H7 (cell line): ENCODE measurements around the gene RANBP1. TPM values are rescaled to one million over a fixed set of nuclear protein-coding genes. Genes with fewer than 3 reads are reported as not detected.
"Not testable (repeated sequence)": the region's sequence is repeated elsewhere in the genome, so short reads cannot be mapped to it uniquely, and the experiment has no call there.

ENCODE experiments used
- DNase-seq: peaks from one replicate; pipeline ENCODE4 v3.0.0; 2012
- H3K27me3 ChIP-seq: 2 replicates; pipeline ENCODE4 v1.6.0; 2011; ENCODE audit warnings: mild to moderate bottlenecking, low read length; ENCODE audit not compliant: control insufficient read depth, insufficient read depth
- H3K36me3 ChIP-seq: replicated peaks from 2 replicates; pipeline ENCODE4 v1.5.1; 2011; ENCODE audit warnings: low read length; ENCODE audit not compliant: control insufficient read depth, insufficient read depth
- H3K4me3 ChIP-seq: 2 replicates; pipeline ENCODE4 v1.5.1; 2011; ENCODE audit warnings: low read depth, mild to moderate bottlenecking, control low read depth, low read length, moderate library complexity; ENCODE audit not compliant: insufficient read depth
- total RNA-seq: library from RNA; depleted of rRNA; stranded (reverse); fragments of >200 nt; shearing (Covaris generic); gene quantifications from 2 replicates; pipeline ENCODE4 v1.2.3, GENCODE V29; 2014

Gene RANBP1
- total RNA-seq, 1 experiment from 2014 or later: 664 TPM

DNA sequence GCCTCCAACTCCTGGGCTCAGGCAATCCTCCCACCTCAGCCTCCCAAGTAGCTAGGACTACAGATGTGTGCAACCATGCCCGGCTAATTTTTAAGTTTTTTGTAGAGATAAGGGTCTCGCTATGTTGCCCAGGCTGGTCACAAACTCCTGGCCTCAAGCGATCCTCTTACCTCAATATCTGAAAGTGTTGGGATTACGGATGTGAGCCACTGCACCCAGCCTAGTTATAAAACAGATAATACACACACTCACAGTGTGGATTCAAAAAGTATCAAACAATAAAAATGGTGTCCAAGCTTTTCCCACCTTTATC lies 35.3 kb downstream of the RANBP1 start:
- H3K27me3 ChIP-seq: no peaks in the 10 kb centered on the region
- DNase-seq: no peak
- no peak overlapping the region for H3K4me3 ChIP-seq
- H3K36me3 ChIP-seq: no peaks in the 10 kb centered on the region

DNA sequence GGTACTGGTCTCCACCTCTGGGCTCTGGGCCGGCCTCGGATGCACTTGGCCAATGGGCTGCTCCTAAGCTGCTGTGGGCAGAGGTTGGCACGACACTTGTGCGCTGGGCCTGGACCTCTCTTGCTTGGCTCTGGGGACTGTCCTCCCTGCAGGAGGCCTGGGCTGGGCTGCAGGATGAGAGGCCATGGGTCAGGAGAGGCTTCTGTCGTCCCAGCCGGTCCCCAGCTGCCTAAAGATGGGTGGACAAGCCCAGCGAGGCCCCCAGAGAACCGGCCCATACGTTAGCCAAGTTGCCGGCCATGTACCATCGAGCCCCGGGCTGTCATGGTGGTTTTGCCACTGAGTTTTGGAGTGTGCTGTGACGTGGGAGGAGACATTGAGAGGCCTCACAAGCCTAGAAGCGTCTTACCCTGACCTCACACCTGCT lies 36.6 kb downstream of the RANBP1 start:
- Histone ChIP-seq H3K4me3 (no peak overlapping the region), H3K36me3 (no peaks in the 10 kb centered on the region), H3K27me3 (no peaks in the 10 kb centered on the region)
- DNase-seq: no peak

DNA sequence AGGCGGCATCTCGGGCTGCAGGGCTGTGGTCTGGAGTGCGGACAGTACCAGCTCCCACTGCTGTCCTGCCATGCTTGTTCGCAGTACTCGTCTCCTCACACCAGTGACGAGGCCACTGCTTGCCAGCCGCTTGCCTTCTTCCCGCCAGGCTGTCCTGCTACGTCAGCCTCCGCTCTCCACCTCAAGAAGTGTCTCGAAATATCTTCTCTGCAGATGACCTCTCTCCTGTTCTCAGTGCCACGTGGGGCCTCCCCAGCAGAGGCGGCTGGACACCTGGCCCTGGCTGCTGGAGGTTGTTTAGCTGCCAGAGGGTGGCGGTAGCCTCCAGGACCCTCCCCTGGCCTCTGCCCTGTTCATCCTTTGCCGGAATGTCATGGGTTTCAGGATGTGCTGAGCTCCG lies 38.0 kb downstream of the RANBP1 start:
- Histone ChIP-seq H3K27me3 (no peaks in the 10 kb centered on the region), H3K4me3 (no peak overlapping the region), H3K36me3 (no peaks in the 10 kb centered on the region)
- DNase-seq: peak; percentile 86

DNA sequence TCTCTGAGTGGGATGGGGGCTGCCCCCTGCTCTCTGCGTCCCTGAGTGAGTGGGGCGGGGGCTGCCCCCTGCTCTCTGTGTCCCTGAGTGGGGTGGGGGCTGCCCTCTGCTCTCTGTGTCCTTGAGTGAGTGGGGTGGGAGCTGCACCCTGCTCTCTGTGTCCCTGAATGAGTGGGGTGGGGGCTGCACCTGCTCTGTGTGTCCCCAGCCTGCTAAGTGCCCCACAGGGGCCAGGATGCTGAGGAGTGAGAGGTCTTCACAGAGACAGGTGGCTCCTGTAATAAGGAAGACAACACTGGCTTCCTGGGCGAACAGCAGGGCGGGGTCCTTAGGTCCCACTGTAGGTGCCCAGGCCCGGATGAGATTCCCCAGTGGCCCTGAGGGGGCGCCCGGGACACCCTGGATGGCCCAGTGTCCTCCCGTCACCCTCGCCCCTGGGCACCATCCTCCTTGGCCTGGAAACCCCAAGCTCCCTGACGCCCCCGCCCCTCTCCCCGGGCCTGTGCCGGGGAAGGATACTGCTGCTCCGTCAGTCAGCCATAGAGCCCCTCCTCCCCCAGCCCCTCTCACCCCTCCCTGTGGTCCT lies 38.8 kb downstream of the RANBP1 start:
- DNase-seq: peak; percentile 83

DNA sequence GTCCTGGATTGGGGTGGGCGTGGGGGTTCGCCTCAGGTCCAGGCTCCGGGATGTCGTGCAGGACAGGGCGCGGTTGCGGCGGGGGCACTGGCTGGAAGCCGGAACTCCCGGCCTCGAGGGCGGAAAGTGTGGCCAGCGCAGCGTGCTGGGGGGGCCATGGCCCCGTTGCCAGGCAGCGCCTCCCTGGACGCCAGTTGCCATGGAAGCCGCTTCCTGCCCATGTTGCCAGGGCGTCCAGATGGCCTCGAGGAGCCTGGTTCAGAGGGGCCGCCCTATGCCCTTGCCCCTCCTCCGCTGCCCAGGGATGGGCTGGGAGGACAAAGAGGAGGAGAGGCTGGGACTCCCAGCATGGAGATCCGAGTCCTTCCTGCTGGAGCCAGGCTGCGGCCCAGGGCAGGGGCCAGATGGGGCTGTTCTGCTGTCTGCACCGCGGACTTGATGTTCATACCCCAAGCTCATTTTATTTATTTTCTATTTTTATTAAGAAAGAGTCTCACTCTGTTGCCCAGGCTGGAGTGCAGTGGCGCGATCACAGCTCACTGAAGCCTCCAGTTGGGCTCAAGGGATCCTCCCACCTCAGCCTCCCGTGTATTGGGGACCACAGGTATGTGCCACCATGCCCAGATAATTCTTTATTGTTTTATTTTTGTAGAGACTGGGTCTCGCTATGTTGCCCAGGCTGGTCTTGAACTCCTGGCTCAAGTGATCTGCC lies 39.6 kb downstream of the RANBP1 start:
- DNase-seq: no peak
- H3K36me3 ChIP-seq: no peaks in the 10 kb centered on the region
- no peak overlapping the region for H3K4me3 ChIP-seq
- no peaks in the 10 kb centered on the region for H3K27me3 ChIP-seq

More for the DNA sequence above, 38.8 kb downstream of the RANBP1 start:
- Histone ChIP-seq H3K4me3 (no peak overlapping the region), H3K36me3 (no peaks in the 10 kb centered on the region), H3K27me3 (no peaks in the 10 kb centered on the region)

DNA sequence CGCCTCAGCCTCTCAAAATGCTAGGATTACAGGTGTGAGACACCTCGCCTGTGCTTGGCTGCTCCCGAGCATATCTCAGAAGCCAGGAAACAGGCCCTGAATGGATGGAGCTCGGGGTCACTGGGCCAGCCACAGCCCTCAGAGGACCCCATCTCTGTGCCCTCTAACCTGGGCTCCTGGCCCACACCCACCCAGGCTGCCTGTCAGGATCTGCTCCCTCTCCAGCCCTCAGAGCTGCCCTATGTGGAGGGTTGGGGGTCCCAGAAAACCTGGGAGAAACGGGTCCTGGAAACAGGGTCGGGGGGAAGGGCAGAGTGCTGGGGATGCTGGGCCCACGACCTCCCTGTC lies 40.1 kb downstream of the RANBP1 start:
- Histone ChIP-seq H3K27me3 (no peaks in the 10 kb centered on the region), H3K36me3 (no peaks in the 10 kb centered on the region), H3K4me3 (no peak overlapping the region)
- no peak for DNase-seq

DNA sequence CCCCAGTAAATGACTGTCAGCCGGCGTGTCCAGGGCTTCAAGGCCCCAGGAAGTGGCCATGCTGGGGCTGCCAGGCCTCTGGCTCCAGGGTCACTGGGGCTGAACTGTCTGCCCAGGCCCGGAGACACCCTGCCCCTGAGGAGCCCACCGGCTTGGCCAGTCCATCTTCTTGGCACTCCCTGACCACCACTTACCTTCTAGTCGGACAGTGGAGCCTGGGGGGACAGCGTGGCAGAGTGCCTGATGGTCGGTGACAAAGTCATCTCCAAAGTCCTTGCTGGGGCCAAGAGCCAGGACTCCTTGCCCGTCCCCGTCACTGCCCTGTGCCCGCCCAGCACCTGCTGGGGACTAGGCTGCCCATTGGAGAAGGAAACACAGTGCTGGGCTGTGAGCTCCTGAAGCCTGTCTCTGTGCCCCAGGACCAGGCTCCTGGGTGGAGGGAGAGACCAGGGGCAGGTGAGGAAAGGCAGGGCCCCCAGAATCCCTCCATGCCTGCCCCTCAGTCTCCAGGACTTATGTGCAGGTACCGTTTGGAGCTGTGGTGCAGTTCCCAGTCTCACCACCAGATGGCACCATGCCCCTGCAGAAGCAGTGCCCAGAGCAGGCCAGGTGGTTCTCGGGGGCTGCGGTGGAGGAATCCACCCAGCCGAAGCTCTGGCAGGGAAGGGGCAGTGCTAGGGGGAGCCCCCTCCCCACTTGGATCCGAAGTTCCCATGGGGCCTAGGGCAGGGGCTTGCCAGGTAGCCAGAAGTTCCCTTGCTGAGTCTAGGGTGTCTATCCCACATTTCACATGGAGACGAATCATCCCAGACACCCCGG lies 40.9 kb downstream of the RANBP1 start:
- Histone ChIP-seq H3K4me3 (no peak overlapping the region), H3K36me3 (no peaks in the 10 kb centered on the region), H3K27me3 (no peaks in the 10 kb centered on the region)
- peak; percentile 98 for DNase-seq

DNA sequence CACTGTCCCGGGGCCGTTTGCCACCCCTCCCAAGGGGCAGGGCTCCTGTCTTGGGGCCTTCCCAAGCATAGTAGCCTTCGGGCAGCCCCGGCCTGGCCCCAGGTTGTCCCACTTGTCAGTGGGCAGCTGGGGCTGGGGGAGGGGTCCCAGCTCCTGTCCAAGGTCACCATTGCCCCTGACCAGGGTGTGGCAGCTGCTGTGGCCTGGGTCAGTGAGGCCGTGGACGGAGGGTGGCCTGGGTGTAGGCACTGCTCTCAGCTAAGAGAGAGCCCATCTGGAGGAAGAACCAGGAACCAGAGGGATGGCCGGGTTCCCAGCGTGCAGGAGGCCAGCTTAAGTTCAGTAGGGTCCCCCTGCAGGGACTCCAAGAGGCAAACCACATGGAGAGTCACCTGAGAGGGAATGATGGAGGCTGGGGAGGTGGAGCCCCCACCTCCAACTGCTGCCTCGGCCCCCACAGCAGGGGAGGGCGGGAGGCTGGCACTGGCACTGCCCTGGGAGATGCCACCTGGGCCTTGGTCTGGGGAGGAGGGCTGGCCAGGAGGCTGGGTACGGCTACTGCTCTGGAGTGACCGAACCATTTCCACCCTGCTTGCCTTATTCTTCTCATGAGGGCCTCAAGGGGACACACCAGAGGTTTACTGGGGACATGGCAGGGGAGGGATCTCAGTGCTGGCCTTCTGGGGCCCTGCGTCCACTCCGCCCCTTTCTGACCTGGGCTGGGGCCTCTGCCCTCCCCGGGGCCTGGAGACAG lies 41.7 kb downstream of the RANBP1 start:
- DNase-seq: no peak
- H3K36me3 ChIP-seq: no peaks in the 10 kb centered on the region
- no peak overlapping the region for H3K4me3 ChIP-seq
- no peaks in the 10 kb centered on the region for H3K27me3 ChIP-seq

DNA sequence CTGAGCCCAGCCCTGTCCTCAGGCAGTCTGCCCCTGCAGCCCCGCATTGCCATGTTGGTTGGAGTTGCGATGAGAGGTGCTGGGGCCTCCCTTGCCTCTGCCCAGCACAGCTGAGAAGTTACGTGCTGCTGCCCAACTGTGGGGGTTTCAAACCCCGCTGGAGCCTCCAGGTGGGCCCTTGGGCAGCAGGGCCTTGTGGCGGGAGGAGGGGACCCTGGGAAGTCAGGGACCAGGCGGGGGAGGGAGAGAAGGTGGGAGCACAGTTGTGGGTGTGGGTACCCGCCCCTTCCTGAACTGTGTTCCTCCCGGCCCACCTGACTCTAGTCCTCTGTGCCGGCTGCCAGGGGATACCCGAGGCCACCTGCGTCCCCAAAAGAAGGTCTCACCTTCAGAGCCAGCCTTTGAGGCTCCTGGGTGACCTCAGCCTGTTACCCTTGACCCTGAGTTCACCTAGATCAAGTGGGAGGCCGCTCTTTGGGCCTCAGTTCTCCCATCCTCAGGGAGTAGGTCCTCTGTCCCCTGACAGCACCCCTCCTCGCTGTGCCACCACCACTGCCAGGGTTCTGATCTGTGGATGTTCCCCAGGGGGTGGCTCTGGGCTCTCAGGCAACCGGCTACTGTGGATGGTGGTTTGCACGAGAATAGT lies 42.6 kb downstream of the RANBP1 start:
- Histone ChIP-seq H3K4me3 (no peak overlapping the region), H3K36me3 (no peaks in the 10 kb centered on the region), H3K27me3 (no peaks in the 10 kb centered on the region)
- no peak for DNase-seq

DNA sequence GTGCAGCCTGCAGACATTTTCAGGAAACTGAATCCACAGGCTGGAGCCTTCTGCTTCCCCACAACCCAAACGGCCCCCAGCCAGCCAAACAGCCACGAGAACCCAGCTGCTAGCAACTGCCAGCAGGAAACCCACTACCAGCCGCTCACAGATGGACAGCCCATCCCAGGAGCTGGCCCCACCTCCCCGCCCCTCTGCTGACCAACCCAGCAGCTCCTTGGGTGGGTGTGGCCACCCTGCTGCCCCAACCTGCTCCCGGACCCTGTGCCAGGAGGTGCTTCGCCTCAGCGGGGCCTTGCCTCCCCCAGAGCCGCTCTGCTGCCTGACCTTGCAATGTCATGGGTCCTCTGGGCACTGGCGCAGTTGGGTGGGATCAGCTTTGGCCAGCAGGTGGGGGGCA lies 43.2 kb downstream of the RANBP1 start:
- Histone ChIP-seq H3K36me3 (no peaks in the 10 kb centered on the region), H3K4me3 (no peak overlapping the region), H3K27me3 (no peaks in the 10 kb centered on the region)
- DNase-seq: peak; percentile 92

DNA sequence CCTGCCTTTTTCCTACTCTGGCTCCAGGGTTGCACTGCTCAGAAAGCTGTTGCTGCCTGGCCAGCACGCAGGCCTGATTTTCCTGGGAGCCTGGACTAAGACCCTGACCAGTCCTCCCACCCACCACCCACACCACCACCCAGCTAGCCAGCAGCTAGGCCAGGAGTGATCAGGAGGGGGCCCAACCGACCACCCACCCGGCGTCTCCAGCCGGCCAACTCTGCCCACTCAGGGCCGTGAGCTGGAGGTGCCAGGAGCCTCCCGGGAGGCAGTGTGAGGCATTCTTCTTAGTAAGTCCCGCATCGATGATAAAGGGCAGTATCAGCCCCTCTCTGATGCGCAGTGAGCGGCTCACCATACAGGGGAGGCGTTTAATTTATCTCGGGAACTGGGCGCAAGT lies 43.6 kb downstream of the RANBP1 start:
- not testable (repeated sequence) for H3K27me3 ChIP-seq, DNase-seq, H3K36me3 ChIP-seq, H3K4me3 ChIP-seq

DNA sequence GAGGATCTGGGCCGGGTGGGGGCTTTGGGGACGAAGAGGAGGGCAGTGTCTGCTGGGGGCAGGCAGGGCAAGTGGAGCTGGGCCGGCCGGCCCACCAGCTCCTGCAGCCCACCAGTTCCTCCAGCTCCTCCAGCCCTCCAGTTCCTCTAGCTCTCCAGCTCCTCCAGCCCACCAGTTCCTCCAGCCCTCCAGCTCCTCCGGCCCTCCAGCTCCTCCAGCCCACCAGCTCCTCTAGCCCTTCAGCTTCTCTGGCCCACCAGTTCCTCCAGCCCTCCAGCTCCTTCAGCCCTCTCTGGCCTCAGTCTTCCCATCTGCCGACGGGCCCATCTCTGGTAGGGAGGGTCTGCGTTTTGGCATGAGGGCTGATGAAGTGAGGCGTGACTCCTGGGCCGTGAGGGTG lies 44.1 kb downstream of the RANBP1 start:
- Histone ChIP-seq H3K27me3 (no peaks in the 10 kb centered on the region), H3K4me3 (no peak overlapping the region), H3K36me3 (no peaks in the 10 kb centered on the region)
- DNase-seq: no peak

DNA sequence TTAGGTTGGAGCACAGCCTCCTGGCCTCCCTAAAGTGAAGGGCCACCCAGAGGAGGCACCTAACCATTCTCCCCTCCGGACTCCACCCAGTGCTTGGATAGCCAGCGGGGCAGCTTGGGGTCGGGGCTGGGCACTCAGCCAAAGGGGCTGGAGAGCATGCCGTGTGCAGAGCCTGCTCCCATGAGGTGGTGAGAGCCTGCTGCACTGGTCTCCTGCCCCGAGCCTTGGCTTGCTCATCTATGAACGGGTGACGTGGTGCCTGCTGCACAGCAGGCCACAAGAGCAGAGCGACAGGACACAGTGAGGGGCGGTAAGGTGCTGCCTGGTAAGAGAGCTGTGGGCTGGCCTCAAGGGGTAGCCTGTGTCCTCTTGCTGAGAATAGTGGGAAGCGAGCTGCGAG lies 49.0 kb downstream of the RANBP1 start:
- Histone ChIP-seq H3K36me3 (no peaks in the 10 kb centered on the region), H3K4me3 (no peak overlapping the region), H3K27me3 (no peaks in the 10 kb centered on the region)
- DNase-seq: no peak

DNA sequence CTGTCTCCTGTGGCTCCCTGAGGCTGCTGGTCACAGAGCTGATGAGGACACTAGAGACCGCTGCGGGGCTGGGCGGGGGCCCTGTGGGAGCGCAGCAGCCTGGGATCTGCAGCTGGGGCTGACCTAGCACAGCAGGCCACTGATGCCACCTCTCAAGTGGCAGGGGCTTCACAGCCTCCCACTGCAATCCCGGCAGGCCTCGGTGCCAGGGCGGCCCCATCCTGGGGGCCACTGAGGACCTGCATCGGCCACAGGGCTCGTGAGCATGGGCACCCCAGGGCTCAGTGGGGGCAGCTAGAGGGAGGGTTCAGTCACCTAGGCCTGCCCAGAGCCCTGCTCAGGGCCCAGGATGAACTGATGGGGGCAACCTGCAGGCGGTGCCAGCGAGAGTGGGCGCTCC lies 49.5 kb downstream of the RANBP1 start:
- Histone ChIP-seq H3K27me3 (no peaks in the 10 kb centered on the region), H3K36me3 (no peaks in the 10 kb centered on the region), H3K4me3 (no peak overlapping the region)
- no peak for DNase-seq
